Right renal pelvis (tissue), 4 donors: ENCODE measurements around the gene CCND2. TPM values are rescaled to one million over a fixed set of nuclear protein-coding genes. Genes with fewer than 3 reads are reported as not detected.

Experiments used
- DNase-seq, 4 donors: peaks; one replicate each; pipeline ENCODE4 v3.0.0-alpha.2; 2013; ENCODE audit warnings: low read depth in 4 of 4, low spot score in 3 of 4, missing footprints in 1 of 4
- polyA plus RNA-seq, 4 donors: library from polyadenylated mRNA; unstranded; fragments of 120-200 nt; gene quantifications; one replicate each; pipeline ENCODE4 v1.2.1, GENCODE V29; 2013; ENCODE audit not compliant: insufficient read length in 4 of 4

Gene CCND2
- polyA plus RNA-seq, 4 donors = 43.7 to 52.6 (median 47.1) TPM

DNA sequence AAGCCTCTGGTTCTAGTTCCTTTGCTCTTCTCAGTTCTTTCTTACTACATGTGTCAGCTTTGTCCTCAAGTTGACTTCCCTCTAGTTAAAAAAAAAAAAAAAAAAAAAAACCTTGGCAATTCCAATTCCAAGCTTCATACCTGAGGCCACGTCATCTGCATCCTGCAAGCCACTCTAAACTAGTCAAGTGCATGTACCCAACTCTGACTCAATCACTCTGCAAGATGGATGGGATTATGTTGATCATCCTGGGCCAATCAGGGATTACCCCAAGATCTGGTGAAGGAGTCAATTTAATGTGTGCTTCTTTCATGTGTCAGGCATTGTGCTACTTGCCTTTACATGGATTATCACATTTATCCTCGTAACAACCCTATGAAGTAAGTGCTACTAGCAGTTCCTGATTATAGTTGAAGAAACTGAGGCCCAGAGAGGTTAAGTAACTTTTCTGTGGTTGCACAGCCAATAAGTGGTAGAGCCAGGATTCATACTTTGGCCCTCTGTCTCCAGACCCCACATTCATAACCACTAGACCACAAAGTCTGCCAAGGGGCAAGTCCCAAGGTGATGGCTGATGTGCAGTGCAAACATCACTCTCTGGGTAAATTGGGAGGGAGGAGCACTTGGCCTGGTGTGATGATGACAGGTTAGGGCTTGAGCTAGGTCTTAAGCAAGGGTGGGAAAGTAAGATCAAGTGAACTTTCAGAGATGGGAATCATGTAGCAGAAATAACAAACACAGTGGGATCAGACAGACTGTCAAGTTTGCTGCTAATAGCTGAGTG lies 17.3 kb upstream of the CCND2 start:
- DNase-seq = no peak

GRCh38 chr12:4257442-4257841 lies 16.1 kb upstream of the CCND2 start:
- DNase-seq = no peak

- DNase-seq = no peak
These were observed 14.5 kb upstream of the CCND2 start for GRCh38 chr12:4259099-4259498.

GRCh38 chr12:4261655-4262054 lies 11.9 kb upstream of the CCND2 start:
- no peak for DNase-seq

- no peak for DNase-seq
These were observed 8.3 kb upstream of the CCND2 start for GRCh38 chr12:4265280-4265679.

DNA sequence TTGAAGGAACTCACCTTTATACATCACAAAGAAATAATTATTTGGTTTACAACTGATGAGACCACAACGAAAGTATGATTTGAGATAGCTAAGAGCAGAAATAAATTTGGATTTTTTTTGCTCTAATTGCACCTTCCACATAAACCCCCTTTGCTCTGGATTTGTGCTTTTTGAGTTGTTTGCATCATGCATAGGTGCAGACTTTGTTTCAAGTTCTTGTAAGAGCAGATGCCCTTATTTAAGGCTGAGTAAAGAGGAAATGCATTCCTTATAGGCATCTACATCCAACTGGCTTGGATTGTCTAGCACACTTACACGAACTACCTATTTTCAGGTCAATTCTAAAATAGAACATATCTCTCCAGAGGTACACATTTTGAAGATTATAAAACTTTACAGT lies 6.6 kb upstream of the CCND2 start:
- DNase-seq = no peak

DNA sequence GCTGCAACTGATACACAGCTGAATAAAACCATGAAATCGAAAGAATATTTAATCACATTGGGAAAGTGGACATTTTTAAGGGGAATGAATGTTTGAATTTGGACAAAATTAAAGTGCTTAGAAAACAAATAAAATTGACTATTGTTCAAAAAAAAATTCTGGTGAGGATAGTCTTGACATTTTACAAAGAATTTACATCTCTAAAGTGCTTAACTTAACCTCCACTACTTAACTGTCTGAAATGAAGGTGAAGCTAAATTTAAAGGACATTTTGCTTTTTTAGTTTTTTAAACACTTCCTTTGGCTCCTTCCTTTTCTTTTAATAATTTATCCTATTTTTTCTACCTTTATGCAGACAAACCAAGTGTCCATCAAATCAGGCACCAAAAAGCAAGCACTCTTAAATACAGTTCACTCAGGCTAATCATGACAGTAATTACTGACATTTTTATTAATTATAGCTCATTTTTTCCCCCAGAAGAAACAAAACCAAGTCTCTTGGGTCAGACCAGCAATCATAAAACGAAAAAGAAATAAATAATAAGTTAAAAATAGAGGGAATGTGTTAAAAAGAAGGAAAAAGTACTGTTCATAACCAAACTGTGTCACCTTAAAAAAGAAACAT lies 5.7 kb upstream of the CCND2 start:
- no peak for DNase-seq

DNA sequence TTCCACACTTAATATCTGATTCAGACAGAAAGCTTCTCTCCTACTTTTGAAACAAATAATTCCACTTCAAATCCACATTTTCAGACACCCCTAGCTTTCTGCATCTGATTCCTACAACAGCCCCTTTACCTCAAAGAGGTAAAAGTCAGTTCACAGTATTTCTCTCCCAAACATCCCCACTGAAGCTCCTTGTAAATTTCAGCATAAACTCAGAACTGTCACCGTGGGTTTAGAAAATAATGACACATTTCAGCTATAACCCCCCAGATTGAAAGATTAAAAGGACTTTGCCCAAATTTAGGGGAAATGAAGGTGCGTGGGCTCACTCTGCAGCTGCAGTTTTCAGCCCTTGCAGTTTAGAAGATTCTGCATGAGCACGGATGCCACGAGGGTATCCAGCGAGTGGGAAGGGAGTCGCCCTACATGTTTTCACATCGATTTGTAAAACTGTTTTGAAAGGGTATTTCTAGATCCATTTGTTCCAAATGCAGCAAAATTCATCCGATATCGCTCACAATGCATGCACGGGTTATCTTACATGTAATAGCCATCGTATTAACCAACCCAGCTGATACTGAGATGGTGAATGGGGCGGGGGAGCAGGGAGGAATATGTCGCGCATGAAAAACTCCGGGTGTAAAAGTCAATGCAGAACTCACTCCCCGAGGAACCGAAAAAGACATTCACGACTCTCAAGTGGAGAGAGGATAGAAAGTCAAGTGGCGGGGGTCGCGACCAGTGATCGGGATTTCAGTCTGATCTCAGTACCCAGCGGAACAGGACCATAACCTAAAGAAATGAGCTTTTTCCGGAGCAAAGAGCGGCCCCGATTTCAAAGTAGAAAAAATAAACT lies 5.0 kb upstream of the CCND2 start:
- no peak for DNase-seq

GRCh38 chr12:4269279-4269991 lies 4.1 kb upstream of the CCND2 start:
- DNase-seq = peak in 1 of 4 donors; percentile 84

- DNase-seq = no peak
These were observed 3.3 kb upstream of the CCND2 start for GRCh38 chr12:4270016-4270830.

DNA sequence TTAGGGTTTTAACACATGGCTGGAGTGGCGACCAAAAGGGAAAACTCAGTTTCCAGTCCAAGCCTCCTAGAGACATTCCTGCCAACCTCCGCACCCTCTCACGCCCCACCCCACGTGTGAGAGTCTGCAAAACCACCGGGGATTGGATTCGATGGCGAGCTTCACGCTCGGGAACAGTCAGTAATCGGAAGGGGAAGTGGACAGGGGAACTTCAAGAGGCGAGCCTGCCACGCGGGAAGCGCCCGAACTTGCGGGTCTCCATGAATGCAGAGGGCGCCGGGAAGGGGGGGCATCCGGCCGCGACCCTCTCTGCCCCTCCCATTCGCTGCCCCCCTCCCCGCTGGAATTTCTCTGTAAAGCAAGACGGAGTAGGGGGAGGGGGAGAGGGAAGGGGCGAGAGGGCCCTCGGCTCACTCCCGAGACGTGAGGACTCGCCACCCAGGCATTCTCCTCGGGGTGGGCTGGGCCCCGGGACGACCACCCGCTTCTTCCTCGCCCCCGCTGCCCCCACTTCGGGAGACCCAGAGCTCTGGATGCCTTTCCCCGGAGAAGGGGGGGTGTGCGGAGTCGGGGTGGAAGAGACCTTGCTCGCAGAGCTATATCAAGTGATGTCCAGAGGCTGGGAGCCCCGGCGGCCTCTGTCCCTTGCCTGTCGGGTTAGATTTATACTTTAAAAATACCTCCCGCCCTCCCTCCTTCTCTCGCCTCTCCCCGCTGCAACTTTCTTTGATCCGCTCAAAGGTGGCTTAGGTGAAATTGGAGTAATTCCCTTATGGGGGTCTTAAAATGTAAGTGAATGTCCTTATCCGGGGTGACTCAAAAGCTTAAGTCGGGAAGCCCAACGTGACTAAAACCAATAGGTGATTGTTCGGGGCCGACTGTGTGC lies 2.5 kb upstream of the CCND2 start:
- peak in 1 of 4 donors; percentile 38 for DNase-seq

- peak in 2 of 4 donors; percentile 79 to 80 for DNase-seq
These were observed 1.7 kb upstream of the CCND2 start for GRCh38 chr12:4271717-4272423.

DNA sequence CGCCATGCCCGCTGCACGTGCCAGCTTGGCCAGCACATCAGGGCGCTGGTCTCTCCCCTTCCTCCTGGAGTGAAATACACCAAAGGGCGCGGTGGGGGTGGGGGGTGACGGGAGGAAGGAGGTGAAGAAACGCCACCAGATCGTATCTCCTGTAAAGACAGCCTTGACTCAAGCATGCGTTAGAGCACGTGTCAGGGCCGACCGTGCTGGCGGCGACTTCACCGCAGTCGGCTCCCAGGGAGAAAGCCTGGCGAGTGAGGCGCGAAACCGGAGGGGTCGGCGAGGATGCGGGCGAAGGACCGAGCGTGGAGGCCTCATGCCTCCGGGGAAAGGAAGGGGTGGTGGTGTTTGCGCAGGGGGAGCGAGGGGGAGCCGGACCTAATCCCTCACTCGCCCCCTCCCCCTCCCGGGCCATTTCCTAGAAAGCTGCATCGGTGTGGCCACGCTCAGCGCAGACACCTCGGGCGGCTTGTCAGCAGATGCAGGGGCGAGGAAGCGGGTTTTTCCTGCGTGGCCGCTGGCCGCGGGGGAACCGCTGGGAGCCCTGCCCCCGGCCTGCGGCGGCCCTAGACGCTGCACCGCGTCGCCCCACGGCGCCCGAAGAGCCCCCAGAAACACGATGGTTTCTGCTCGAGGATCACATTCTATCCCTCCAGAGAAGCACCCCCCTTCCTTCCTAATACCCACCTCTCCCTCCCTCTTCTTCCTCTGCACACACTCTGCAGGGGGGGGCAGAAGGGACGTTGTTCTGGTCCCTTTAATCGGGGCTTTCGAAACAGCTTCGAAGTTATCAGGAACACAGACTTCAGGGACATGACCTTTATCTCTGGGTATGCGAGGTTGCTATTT lies 914 bp upstream of the CCND2 start:
- DNase-seq = peak in 1 of 4 donors; percentile 56

GRCh38 chr12:4273273-4273651 lies 300 bp upstream of the CCND2 start:
- DNase-seq = peak in 1 of 4 donors; percentile 20

DNA sequence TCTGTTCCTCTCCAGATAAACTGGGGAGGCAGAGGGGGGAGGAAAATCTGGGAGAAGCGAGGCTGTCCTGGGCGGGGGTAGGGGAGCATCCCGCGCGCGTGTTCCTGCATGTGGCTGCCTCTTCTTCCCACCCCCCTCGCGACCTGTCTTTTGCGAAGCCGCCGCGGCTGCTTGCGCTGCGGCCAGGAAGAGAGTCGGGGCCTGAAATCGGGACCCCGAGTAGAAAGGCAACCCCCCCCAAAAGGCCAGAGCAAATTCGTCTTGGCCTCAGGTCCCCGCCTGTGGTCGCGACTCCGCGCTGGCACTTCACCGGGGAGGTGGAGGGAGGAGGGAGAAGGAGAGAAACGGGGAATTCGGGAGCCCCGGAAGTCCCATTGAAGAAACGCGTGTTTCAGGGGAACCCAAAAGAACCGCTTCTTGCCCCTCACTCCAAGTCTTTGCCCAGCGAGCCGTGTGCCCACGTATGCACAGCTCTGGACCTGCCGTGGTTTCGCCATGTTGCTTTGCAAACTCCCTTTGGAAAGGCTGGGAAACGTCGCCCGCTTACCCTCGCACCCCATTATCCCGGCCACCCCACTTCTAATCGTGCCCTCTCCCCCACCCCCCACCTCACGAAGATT lies 944 bp downstream of the CCND2 start:
- DNase-seq = peak in 1 of 4 donors; percentile 31

DNA sequence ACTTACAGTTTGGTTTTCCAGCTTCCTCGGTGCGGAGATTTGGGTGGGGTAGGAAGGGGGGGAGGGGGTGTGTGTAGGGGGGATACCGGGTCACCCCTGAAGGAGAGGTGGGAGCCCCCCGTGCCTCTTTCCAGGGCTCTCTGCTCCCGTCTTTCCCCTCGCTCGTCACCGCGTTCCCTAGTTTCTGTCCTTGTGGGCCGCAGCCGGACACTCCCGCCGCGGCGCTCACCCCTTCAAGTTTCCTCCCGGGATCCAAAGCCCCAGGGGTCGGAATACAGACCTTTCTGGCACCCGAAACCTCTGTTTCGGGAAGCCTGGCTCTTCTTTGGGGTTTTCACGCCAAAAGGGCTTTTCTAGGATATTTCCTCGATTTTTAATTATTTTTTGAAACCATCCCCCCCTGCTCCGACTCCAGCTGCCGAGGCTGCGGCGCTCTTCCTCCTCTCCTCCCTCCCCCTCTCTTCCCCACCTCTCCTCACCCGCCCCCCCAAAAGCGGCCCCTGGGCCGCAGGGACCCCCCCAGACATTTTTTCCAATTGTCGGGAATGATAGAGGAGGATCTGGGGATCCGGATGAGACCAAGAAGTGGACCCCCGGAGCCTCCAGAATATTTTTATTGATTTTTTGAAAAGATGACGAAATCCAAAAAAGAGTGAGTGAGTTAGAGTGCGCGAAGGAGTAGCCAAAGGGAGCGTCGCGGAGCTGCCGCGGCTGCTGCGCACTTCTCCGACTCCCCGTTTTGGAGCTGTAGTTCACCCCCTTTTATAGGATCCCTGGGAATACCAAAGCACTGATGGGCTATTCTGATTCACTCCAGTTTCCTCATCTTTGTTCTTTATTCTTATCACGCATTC lies 1.7 kb downstream of the CCND2 start:
- DNase-seq = peak in 1 of 4 donors; percentile 40
